Activated T-helper 1 cell treated with anti-CD3 and anti-CD28 coated beads, Interleukin-12 subunit alpha, Interleukin-12 subunit beta, Interleukin-2, Interleukin-4 antibody, amounts not matched to agents 30 ng/mL and 10 ng/mL and 1 ng/mL, durations not matched to agents 14 hours and 24 hours and 36 hours (primary cell): Measurements from ENCODE around the gene KIF1A. TPM values are rescaled to one million over a fixed set of nuclear protein-coding genes. Genes with fewer than 3 reads are reported as not detected.

Source experiments
- DNase-seq: peaks from one replicate; pipeline ENCODE4 v3.0.0; 2021; ENCODE audit warnings: low spot score
- H3K27ac Mint-ChIP-seq: one replicate; pipeline ENCODE4 v1.8.0; 2021; ENCODE audit warnings: mild to moderate bottlenecking, mixed read lengths
- H3K27me3 Mint-ChIP-seq: one replicate; pipeline ENCODE4 v1.8.0; 2022; ENCODE audit warnings: mild to moderate bottlenecking, moderate library complexity, mixed read lengths; ENCODE audit not compliant: insufficient read depth
- H3K36me3 Mint-ChIP-seq: one replicate; pipeline ENCODE4 v1.8.0; 2021; ENCODE audit warnings: low read depth, mixed read lengths
- H3K4me1 Mint-ChIP-seq: one replicate; pipeline ENCODE4 v1.8.0; 2021; ENCODE audit warnings: low read depth, mixed read lengths
- H3K4me3 Mint-ChIP-seq: one replicate; pipeline ENCODE4 v1.8.0; 2021; ENCODE audit warnings: mild to moderate bottlenecking, moderate library complexity, mixed read lengths
- H3K9me3 Mint-ChIP-seq: one replicate; pipeline ENCODE4 v1.8.0; 2021; ENCODE audit warnings: mixed read lengths
- intact Hi-C: fragments of 100-400 bp; cut with micrococcal nuclease; formaldehyde crosslinking; loops from one replicate; pipeline ENCODE4 v1.15.1; 2024
- total RNA-seq: library from RNA; stranded (reverse); gene quantifications from 2 replicates; pipeline ENCODE4 v1.2.3, GENCODE V29; 2022

KIF1A gene
- total RNA-seq, 1 donor from 2014 or later: 0.83 TPM

- intact Hi-C loops: no loop called here
- no peak for DNase-seq
- no peaks in the 10 kb centered on the region for H3K27me3 Mint-ChIP-seq
- no peak overlapping the region for H3K27ac Mint-ChIP-seq
- no peaks in the 10 kb centered on the region for H3K36me3 Mint-ChIP-seq
- no peaks in the 10 kb centered on the region for H3K4me1 Mint-ChIP-seq
- H3K9me3 Mint-ChIP-seq: no peaks in the 10 kb centered on the region
- no peak overlapping the region for H3K4me3 Mint-ChIP-seq
These were observed 78.9 kb downstream of the KIF1A start for GRCh38 chr2:240741091-240741490.

GRCh38 chr2:240739797-240740196 is 80.2 kb downstream of the KIF1A start:
- H3K36me3 Mint-ChIP-seq: no peaks in the 10 kb centered on the region
- DNase-seq: no peak
- no peaks in the 10 kb centered on the region for H3K4me1 Mint-ChIP-seq
- no peaks in the 10 kb centered on the region for H3K27me3 Mint-ChIP-seq
- no peak overlapping the region for H3K27ac Mint-ChIP-seq
- H3K4me3 Mint-ChIP-seq: no peak overlapping the region
- intact Hi-C loops: no loop called here
- H3K9me3 Mint-ChIP-seq: no peaks in the 10 kb centered on the region

GRCh38 chr2:240737958-240738357 is 82.1 kb downstream of the KIF1A start:
- DNase-seq: no peak
- H3K27me3 Mint-ChIP-seq: no peaks in the 10 kb centered on the region
- no peaks in the 10 kb centered on the region for H3K4me1 Mint-ChIP-seq

GRCh38 chr2:240737512-240737911 is 82.5 kb downstream of the KIF1A start:
- Mint-ChIP-seq H3K36me3 (no peaks in the 10 kb centered on the region), H3K4me1 (no peaks in the 10 kb centered on the region), H3K4me3 (no peak overlapping the region), H3K27me3 (no peaks in the 10 kb centered on the region), H3K27ac (no peak overlapping the region), H3K9me3 (no peaks in the 10 kb centered on the region)
- intact Hi-C loops: no loop called here
- no peak for DNase-seq

More at GRCh38 chr2:240737958-240738357, 82.1 kb downstream of the KIF1A start:
- Mint-ChIP-seq H3K27ac (no peak overlapping the region), H3K36me3 (no peaks in the 10 kb centered on the region), H3K9me3 (no peaks in the 10 kb centered on the region), H3K4me3 (no peak overlapping the region)
- intact Hi-C loops: no loop called here

GRCh38 chr2:240736281-240737250 is 83.5 kb downstream of the KIF1A start:
- no peaks in the 10 kb centered on the region for H3K36me3 Mint-ChIP-seq
- no peak for DNase-seq
- H3K27me3 Mint-ChIP-seq: no peaks in the 10 kb centered on the region
- intact Hi-C loops: no loop called here
- H3K27ac Mint-ChIP-seq: no peak overlapping the region
- no peaks in the 10 kb centered on the region for H3K4me1 Mint-ChIP-seq
- H3K4me3 Mint-ChIP-seq: no peak overlapping the region
- H3K9me3 Mint-ChIP-seq: no peaks in the 10 kb centered on the region

GRCh38 chr2:240735476-240735875 is 84.5 kb downstream of the KIF1A start:
- H3K4me3 Mint-ChIP-seq: no peak overlapping the region
- no peaks in the 10 kb centered on the region for H3K4me1 Mint-ChIP-seq
- H3K36me3 Mint-ChIP-seq: no peaks in the 10 kb centered on the region
- H3K27me3 Mint-ChIP-seq: peaks cover 3% of the 10 kb centered on the region
- intact Hi-C loops: no loop called here
- no peaks in the 10 kb centered on the region for H3K9me3 Mint-ChIP-seq
- H3K27ac Mint-ChIP-seq: no peak overlapping the region
- DNase-seq: no peak

- peaks cover 3% of the 10 kb centered on the region for H3K27me3 Mint-ChIP-seq
- no peaks in the 10 kb centered on the region for H3K4me1 Mint-ChIP-seq
- no peaks in the 10 kb centered on the region for H3K9me3 Mint-ChIP-seq
- intact Hi-C loops: no loop called here
- H3K36me3 Mint-ChIP-seq: no peaks in the 10 kb centered on the region
- no peak for DNase-seq
- no peak overlapping the region for H3K27ac Mint-ChIP-seq
- H3K4me3 Mint-ChIP-seq: no peak overlapping the region
These were observed 85.3 kb downstream of the KIF1A start for GRCh38 chr2:240734756-240735155.

- Mint-ChIP-seq H3K4me1 (no peaks in the 10 kb centered on the region), H3K27me3 (peaks cover 6% of the 10 kb centered on the region), H3K4me3 (no peak overlapping the region), H3K27ac (no peak overlapping the region), H3K36me3 (no peaks in the 10 kb centered on the region), H3K9me3 (no peaks in the 10 kb centered on the region)
- no peak for DNase-seq
- intact Hi-C loops: no loop called here
These were observed 86.1 kb downstream of the KIF1A start for GRCh38 chr2:240733803-240734495.

GRCh38 chr2:240732911-240733622 is 87.0 kb downstream of the KIF1A start:
- H3K9me3 Mint-ChIP-seq: no peaks in the 10 kb centered on the region
- H3K4me3 Mint-ChIP-seq: no peak overlapping the region
- H3K27me3 Mint-ChIP-seq: peaks cover 6% of the 10 kb centered on the region
- DNase-seq: no peak
- H3K36me3 Mint-ChIP-seq: no peaks in the 10 kb centered on the region
- H3K4me1 Mint-ChIP-seq: no peaks in the 10 kb centered on the region
- no peak overlapping the region for H3K27ac Mint-ChIP-seq
- intact Hi-C loops: no loop called here

- no peaks in the 10 kb centered on the region for H3K4me1 Mint-ChIP-seq
- no peaks in the 10 kb centered on the region for H3K9me3 Mint-ChIP-seq
- H3K27ac Mint-ChIP-seq: no peak overlapping the region
- H3K4me3 Mint-ChIP-seq: no peak overlapping the region
- H3K36me3 Mint-ChIP-seq: no peaks in the 10 kb centered on the region
- H3K27me3 Mint-ChIP-seq: peaks cover 6% of the 10 kb centered on the region
- no peak for DNase-seq
- intact Hi-C loops: no loop called here
These were observed 87.8 kb downstream of the KIF1A start for GRCh38 chr2:240732184-240732583.

- DNase-seq: no peak
- Mint-ChIP-seq H3K27me3 (peaks cover 6% of the 10 kb centered on the region), H3K36me3 (no peaks in the 10 kb centered on the region), H3K4me1 (no peaks in the 10 kb centered on the region), H3K4me3 (no peak overlapping the region), H3K27ac (no peak overlapping the region), H3K9me3 (no peaks in the 10 kb centered on the region)
- intact Hi-C loops: no loop called here
These were observed 88.9 kb downstream of the KIF1A start for GRCh38 chr2:240731178-240731545.

- Mint-ChIP-seq H3K27me3 (peaks cover 6% of the 10 kb centered on the region), H3K4me1 (no peaks in the 10 kb centered on the region), H3K36me3 (no peaks in the 10 kb centered on the region), H3K9me3 (no peaks in the 10 kb centered on the region), H3K4me3 (no peak overlapping the region), H3K27ac (no peak overlapping the region)
- intact Hi-C loops: no loop called here
- no peak for DNase-seq
These were observed 89.4 kb downstream of the KIF1A start for GRCh38 chr2:240730501-240731177.
